Measurements from ENCODE around the gene RSPH4A. TPM values are rescaled to one million over a fixed set of nuclear protein-coding genes. Genes with fewer than 3 reads are reported as not detected.
"Not testable (repeated sequence)": the region's sequence is repeated elsewhere in the genome, so short reads cannot be mapped to it uniquely, and the experiment has no call there.

Gene RSPH4A
- total RNA-seq, 1 donor from 2014 or later: 0.17 TPM

GRCh38 chr6:116624036-116624805 is 7.9 kb downstream of the RSPH4A start:
- no peak for DNase-seq
- intact Hi-C loops (cut with micrococcal nuclease): no loop called here
- ATAC-seq: no peak

- no peak for DNase-seq
- no peak for ATAC-seq
- intact Hi-C loops (cut with micrococcal nuclease): no loop called here
Observed at GRCh38 chr6:116625872-116626271, 9.6 kb downstream of the RSPH4A start.

- DNase-seq (no peak), ATAC-seq (no peak)
- intact Hi-C loops (cut with micrococcal nuclease): no loop called here
Observed at GRCh38 chr6:116629563-116629981, 13.3 kb downstream of the RSPH4A start.

GRCh38 chr6:116631379-116631990 is 15.2 kb downstream of the RSPH4A start:
- ATAC-seq: no peak
- DNase-seq: no peak
- intact Hi-C loops (cut with micrococcal nuclease): no loop called here

GRCh38 chr6:116633685-116634084 is 17.4 kb downstream of the RSPH4A start:
- intact Hi-C loops (cut with micrococcal nuclease): no loop called here
- no peak for DNase-seq
- ATAC-seq: no peak

- no peak for DNase-seq
- ATAC-seq: no peak
- intact Hi-C loops (cut with micrococcal nuclease): no loop called here
Observed at GRCh38 chr6:116648156-116648555, 31.9 kb downstream of the RSPH4A start.

- intact Hi-C loops (cut with micrococcal nuclease): no loop called here
- ATAC-seq: no peak
- DNase-seq: no peak
Observed at GRCh38 chr6:116649129-116649528, 32.9 kb downstream of the RSPH4A start.

GRCh38 chr6:116651916-116652315 is 35.6 kb downstream of the RSPH4A start:
- DNase-seq: no peak
- intact Hi-C loops (cut with micrococcal nuclease): no loop called here
- no peak for ATAC-seq

GRCh38 chr6:116661594-116661993 is 45.3 kb downstream of the RSPH4A start:
- no peak for ATAC-seq
- intact Hi-C loops (cut with micrococcal nuclease): no loop called here

GRCh38 chr6:116662202-116662601 is 45.9 kb downstream of the RSPH4A start:
- no peak for ATAC-seq
- intact Hi-C loops (cut with micrococcal nuclease): no loop called here
- no peak for DNase-seq

More at GRCh38 chr6:116661594-116661993, 45.3 kb downstream of the RSPH4A start:
- DNase-seq: no peak

- DNase-seq (no peak), ATAC-seq (no peak)
- intact Hi-C loops (cut with micrococcal nuclease): no loop called here
Observed at GRCh38 chr6:116663308-116663707, 47.0 kb downstream of the RSPH4A start.

GRCh38 chr6:116664169-116664568 is 47.9 kb downstream of the RSPH4A start:
- ATAC-seq; DNase-seq; intact Hi-C loops (cut with micrococcal nuclease): not testable (repeated sequence)

- ATAC-seq (no peak), DNase-seq (no peak)
- intact Hi-C loops (cut with micrococcal nuclease): no loop called here
Observed at GRCh38 chr6:116665464-116665863, 49.2 kb downstream of the RSPH4A start.

- intact Hi-C loops (cut with micrococcal nuclease): no loop called here
- ATAC-seq (no peak), DNase-seq (no peak)
Observed at GRCh38 chr6:116666869-116667268, 50.6 kb downstream of the RSPH4A start.

- DNase-seq: no peak
- intact Hi-C loops (cut with micrococcal nuclease): no loop called here
- ATAC-seq: no peak
Observed at GRCh38 chr6:116667623-116668022, 51.3 kb downstream of the RSPH4A start.

- intact Hi-C loops (cut with micrococcal nuclease): no loop called here
- ATAC-seq (no peak), DNase-seq (no peak)
Observed at GRCh38 chr6:116672306-116672705, 56.0 kb downstream of the RSPH4A start.

- intact Hi-C loops (cut with micrococcal nuclease): no loop called here
- no peak for ATAC-seq
- DNase-seq: no peak
Observed at GRCh38 chr6:116676021-116676420, 59.7 kb downstream of the RSPH4A start.

- intact Hi-C loops (cut with micrococcal nuclease): no loop called here
- ATAC-seq: peak; percentile 99
- DNase-seq: peak; percentile 95
Observed at GRCh38 chr6:116680880-116681672, 64.8 kb downstream of the RSPH4A start, which contains the start of gene KPNA5. KPNA5 (plus strand) TSS chr6:116681211; CDS start chr6:116681335, 124 bp downstream.

GRCh38 chr6:116682334-116682712 is 66.0 kb downstream of the RSPH4A start:
- intact Hi-C loops (cut with micrococcal nuclease): no loop called here
- DNase-seq (no peak), ATAC-seq (no peak)
